ENCODE results near the gene PIK3AP1.

Gene PIK3AP1

DNA sequence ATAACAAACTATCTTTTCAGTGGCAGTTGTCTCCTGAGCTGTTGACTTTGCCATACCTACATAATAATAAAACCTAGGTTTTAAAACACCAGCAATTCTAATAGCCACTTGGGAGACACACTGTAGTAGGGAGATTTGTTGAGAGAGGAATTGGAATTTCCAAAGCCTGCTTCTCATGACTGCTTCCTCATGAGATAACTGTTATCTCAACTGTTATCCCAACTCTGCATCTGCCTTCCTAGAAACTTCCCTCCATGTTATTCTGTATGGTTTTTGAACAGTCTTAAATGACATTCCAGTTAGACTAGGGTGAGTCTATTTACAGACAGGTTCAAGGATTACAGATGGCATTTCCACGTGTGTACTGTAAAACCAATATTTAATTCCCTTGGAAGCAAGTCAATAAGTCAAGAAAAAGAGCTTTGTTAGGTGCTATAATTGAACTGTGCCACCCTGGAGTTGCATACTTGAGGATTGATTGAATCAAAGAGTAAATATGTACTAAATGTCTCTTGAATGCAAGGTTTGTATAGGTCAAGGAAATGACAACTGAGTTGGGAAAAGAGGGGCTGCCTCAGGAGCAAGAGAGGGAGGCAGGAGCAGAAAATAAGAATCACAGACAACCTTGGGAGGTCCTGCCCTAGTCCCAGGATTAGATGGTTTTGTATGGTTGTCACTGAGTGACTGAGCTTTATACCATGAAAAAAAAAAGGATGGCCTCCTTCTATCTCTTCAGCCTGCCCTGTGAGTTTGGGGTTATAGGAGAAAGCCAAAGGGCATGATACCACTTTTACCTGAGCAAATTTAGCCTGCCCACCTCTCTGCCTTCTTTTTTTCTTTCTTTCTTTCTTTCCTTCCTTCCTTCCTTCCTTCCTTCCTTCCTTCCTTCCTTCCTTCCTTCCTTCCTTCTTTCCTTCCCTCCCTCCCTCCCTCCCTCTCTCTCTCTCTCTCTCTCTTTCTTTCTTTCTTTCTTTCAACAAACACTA lies 123.6 kb downstream of the PIK3AP1 start:
- Histone ChIP-seq H3K4me3 (ENCODE audit: low read length) (no peak overlapping the region), H3K4me1 (ENCODE audit: control insufficient read depth, insufficient read depth, low read length) (no peaks in the 10 kb centered on the region), H3K36me3 (ENCODE audit: insufficient read depth, low read length) (no peaks in the 10 kb centered on the region)

DNA sequence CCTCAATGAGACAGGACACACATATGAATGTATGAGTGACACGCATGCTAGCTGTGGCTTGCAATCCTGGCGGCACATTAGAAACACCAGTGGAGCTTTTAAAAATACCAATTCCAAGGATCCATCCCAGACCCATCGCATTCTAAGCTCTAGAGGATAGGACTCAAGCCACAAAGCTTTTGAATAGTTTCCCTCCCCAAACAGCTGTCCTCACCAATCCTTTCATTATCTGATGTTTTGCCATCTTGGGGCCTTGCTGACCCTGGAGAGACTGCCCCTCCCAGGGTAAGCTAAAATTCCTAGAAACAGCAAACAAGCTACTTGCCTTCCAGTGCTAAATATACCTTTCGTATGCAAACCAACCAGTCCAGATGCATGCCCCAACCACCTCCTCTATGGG lies 124.6 kb downstream of the PIK3AP1 start:
- H3K4me2 ChIP-seq (ENCODE audit: low read length): no peak overlapping the region
- H3K36me3 ChIP-seq (ENCODE audit: insufficient read depth, low read length): no peaks in the 10 kb centered on the region
- no peaks in the 10 kb centered on the region for H3K9me3 ChIP-seq (replicated peaks; ENCODE audit: low read length)
- H3K27me3 ChIP-seq (ENCODE audit: control insufficient read depth, insufficient read depth, low read length): peaks cover 3% of the 10 kb centered on the region
- H3K4me1 ChIP-seq (ENCODE audit: control insufficient read depth, insufficient read depth, low read length): no peaks in the 10 kb centered on the region
- H3K4me3 ChIP-seq (ENCODE audit: low read length): no peak overlapping the region
- no peak overlapping the region for H3K9ac ChIP-seq (ENCODE audit: low read depth, low read length)

More for the DNA sequence above, 123.6 kb downstream of the PIK3AP1 start:
- Histone ChIP-seq H3K27me3 (ENCODE audit: control insufficient read depth, insufficient read depth, low read length) (peaks cover 3% of the 10 kb centered on the region), H3K4me2 (ENCODE audit: low read length) (no peak overlapping the region), H3K9ac (ENCODE audit: low read depth, low read length) (no peak overlapping the region), H3K9me3 (replicated peaks; ENCODE audit: low read length) (no peaks in the 10 kb centered on the region)

- H3K4me2 ChIP-seq (ENCODE audit: low read length): no peak overlapping the region
- H3K4me3 ChIP-seq (ENCODE audit: low read length): no peak overlapping the region
- H3K9me3 ChIP-seq (replicated peaks; ENCODE audit: low read length): no peaks in the 10 kb centered on the region
- H3K4me1 ChIP-seq (ENCODE audit: control insufficient read depth, insufficient read depth, low read length): peaks cover 10% of the 10 kb centered on the region
- H3K36me3 ChIP-seq (ENCODE audit: insufficient read depth, low read length): no peaks in the 10 kb centered on the region
- H3K27me3 ChIP-seq (ENCODE audit: control insufficient read depth, insufficient read depth, low read length): no peaks in the 10 kb centered on the region
- no peak overlapping the region for H3K9ac ChIP-seq (ENCODE audit: low read depth, low read length)
Observed at GRCh38 chr10:96591946-96592345, 128.4 kb downstream of the PIK3AP1 start.

- Histone ChIP-seq H3K4me2 (ENCODE audit: low read length) (no peak overlapping the region), H3K27me3 (ENCODE audit: control insufficient read depth, insufficient read depth, low read length) (no peaks in the 10 kb centered on the region), H3K9me3 (replicated peaks; ENCODE audit: low read length) (no peaks in the 10 kb centered on the region), H3K36me3 (ENCODE audit: insufficient read depth, low read length) (no peaks in the 10 kb centered on the region), H3K4me1 (ENCODE audit: control insufficient read depth, insufficient read depth, low read length) (peaks cover 15% of the 10 kb centered on the region), H3K9ac (ENCODE audit: low read depth, low read length) (no peak overlapping the region), H3K4me3 (ENCODE audit: low read length) (no peak overlapping the region)
Observed at GRCh38 chr10:96588616-96589419, 131.5 kb downstream of the PIK3AP1 start.

DNA sequence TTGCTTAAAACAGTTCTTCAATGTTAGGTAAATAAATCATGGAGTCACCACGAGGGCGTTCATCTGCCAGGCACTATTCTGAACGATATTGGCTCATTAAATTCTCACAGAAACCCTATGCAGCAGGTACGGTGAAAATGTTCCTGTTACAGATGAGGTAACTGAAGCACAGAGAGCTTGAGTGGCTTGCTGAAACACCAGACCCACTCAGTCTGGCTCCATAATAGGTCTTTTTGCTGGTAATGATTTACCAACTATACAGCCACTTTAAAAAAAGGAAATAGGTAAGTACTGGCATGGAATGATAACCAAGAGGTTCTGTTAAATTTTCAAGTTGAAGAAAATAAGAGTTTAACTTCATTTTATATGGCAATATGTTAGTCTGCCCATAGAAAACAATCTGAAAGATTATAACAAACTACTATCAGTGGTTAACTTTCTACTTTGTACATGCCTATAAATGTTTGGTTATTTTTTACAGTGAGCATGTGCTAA lies 132.2 kb downstream of the PIK3AP1 start:
- Histone ChIP-seq H3K9me3 (replicated peaks; ENCODE audit: low read length) (no peaks in the 10 kb centered on the region), H3K4me1 (ENCODE audit: control insufficient read depth, insufficient read depth, low read length) (peaks cover 15% of the 10 kb centered on the region), H3K4me2 (ENCODE audit: low read length) (peak overlapping the region; percentile 84), H3K27me3 (ENCODE audit: control insufficient read depth, insufficient read depth, low read length) (no peaks in the 10 kb centered on the region), H3K9ac (ENCODE audit: low read depth, low read length) (peak overlapping the region; percentile 99), H3K36me3 (ENCODE audit: insufficient read depth, low read length) (no peaks in the 10 kb centered on the region), H3K4me3 (ENCODE audit: low read length) (peak overlapping the region; percentile 99)

GRCh38 chr10:96587264-96588059 lies 132.9 kb downstream of the PIK3AP1 start:
- H3K9me3 ChIP-seq (replicated peaks; ENCODE audit: low read length): no peaks in the 10 kb centered on the region
- peak overlapping the region; percentile 99 for H3K4me3 ChIP-seq (ENCODE audit: low read length)
- no peaks in the 10 kb centered on the region for H3K36me3 ChIP-seq (ENCODE audit: insufficient read depth, low read length)
- no peaks in the 10 kb centered on the region for H3K27me3 ChIP-seq (ENCODE audit: control insufficient read depth, insufficient read depth, low read length)
- peak overlapping the region; percentile 99 for H3K9ac ChIP-seq (ENCODE audit: low read depth, low read length)
- peak overlapping the region; percentile 84 for H3K4me2 ChIP-seq (ENCODE audit: low read length)
- peaks cover 15% of the 10 kb centered on the region for H3K4me1 ChIP-seq (ENCODE audit: control insufficient read depth, insufficient read depth, low read length)

DNA sequence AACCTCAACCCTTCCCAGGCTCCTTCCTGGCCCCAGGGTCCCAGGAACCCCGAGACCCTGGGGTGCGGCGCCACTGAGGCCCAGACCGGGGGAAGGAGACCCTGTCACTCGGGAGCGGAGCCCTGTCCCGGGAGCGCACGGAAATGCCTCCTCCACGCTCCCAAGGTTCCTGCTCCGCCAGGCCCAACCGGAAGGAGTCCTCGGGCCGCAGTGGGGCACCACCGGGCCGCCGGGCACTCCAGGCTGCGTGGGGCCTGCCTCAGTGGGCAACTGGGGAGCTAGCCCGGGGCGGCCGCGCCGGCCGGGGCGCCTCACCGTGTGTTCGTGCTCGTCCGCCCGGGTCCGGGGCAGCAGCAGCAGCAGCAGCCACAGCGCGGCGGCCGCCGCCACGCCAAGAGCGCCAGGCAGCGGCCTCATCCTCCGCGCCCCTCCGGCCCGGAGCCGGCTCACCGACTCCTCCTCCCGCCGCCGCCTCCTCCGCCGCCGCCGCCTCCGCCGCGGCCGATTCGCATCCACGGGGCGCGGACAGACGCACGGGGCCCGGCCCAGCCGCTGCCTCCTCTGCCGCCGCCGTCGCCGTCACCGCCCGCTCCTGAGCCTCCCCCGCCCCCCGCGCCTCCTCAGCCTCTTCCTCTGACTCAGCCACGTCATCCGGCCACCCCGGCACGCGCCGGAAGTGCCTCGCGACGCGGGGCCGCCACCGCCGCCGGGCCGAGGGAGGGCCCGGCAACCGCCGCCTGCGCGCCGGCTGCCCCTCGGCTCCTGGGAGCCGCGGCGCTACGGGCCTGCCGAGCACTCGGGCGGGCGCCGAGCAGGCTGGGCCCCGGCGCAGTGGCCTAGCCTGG lies 133.7 kb downstream of the PIK3AP1 start, which contains the start of gene TM9SF3:
TM9SF3 (minus strand) TSS at position 594 of the 845 bp plus-strand sequence; CDS start at position 417, 177 bp downstream.
- Histone ChIP-seq H3K9me3 (replicated peaks; ENCODE audit: low read length) (no peaks in the 10 kb centered on the region), H3K4me1 (ENCODE audit: control insufficient read depth, insufficient read depth, low read length) (peaks cover 19% of the 10 kb centered on the region), H3K27me3 (ENCODE audit: control insufficient read depth, insufficient read depth, low read length) (no peaks in the 10 kb centered on the region), H3K4me2 (ENCODE audit: low read length) (peak within 1 kb of the TSS; percentile 84), H3K9ac (ENCODE audit: low read depth, low read length) (peak within 1 kb of the TSS; percentile 99), H3K4me3 (ENCODE audit: low read length) (peak within 1 kb of the TSS; percentile 99), H3K36me3 (ENCODE audit: insufficient read depth, low read length) (no peaks in the 10 kb centered on the region)

GRCh38 chr10:96585736-96586418 lies 134.4 kb downstream of the PIK3AP1 start:
- peak overlapping the region; percentile 84 for H3K4me2 ChIP-seq (ENCODE audit: low read length)
- peak overlapping the region; percentile 99 for H3K9ac ChIP-seq (ENCODE audit: low read depth, low read length)
- H3K4me1 ChIP-seq (ENCODE audit: control insufficient read depth, insufficient read depth, low read length): peaks cover 22% of the 10 kb centered on the region
- peak overlapping the region; percentile 99 for H3K4me3 ChIP-seq (ENCODE audit: low read length)
- H3K9me3 ChIP-seq (replicated peaks; ENCODE audit: low read length): no peaks in the 10 kb centered on the region
- no peaks in the 10 kb centered on the region for H3K27me3 ChIP-seq (ENCODE audit: control insufficient read depth, insufficient read depth, low read length)
- H3K36me3 ChIP-seq (ENCODE audit: insufficient read depth, low read length): no peaks in the 10 kb centered on the region

GRCh38 chr10:96584474-96584873 lies 135.8 kb downstream of the PIK3AP1 start:
- H3K36me3 ChIP-seq (ENCODE audit: insufficient read depth, low read length): no peaks in the 10 kb centered on the region
- no peak overlapping the region for H3K9ac ChIP-seq (ENCODE audit: low read depth, low read length)
- H3K27me3 ChIP-seq (ENCODE audit: control insufficient read depth, insufficient read depth, low read length): no peaks in the 10 kb centered on the region
- peaks cover 26% of the 10 kb centered on the region for H3K4me1 ChIP-seq (ENCODE audit: control insufficient read depth, insufficient read depth, low read length)
- peak overlapping the region; percentile 84 for H3K4me2 ChIP-seq (ENCODE audit: low read length)
- no peaks in the 10 kb centered on the region for H3K9me3 ChIP-seq (replicated peaks; ENCODE audit: low read length)
- H3K4me3 ChIP-seq (ENCODE audit: low read length): peak overlapping the region; percentile 99

- no peaks in the 10 kb centered on the region for H3K27me3 ChIP-seq (ENCODE audit: control insufficient read depth, insufficient read depth, low read length)
- H3K9me3 ChIP-seq (replicated peaks; ENCODE audit: low read length): no peaks in the 10 kb centered on the region
- peak overlapping the region; percentile 84 for H3K4me2 ChIP-seq (ENCODE audit: low read length)
- no peak overlapping the region for H3K4me3 ChIP-seq (ENCODE audit: low read length)
- H3K36me3 ChIP-seq (ENCODE audit: insufficient read depth, low read length): no peaks in the 10 kb centered on the region
- peaks cover 26% of the 10 kb centered on the region for H3K4me1 ChIP-seq (ENCODE audit: control insufficient read depth, insufficient read depth, low read length)
- no peak overlapping the region for H3K9ac ChIP-seq (ENCODE audit: low read depth, low read length)
Observed at GRCh38 chr10:96584035-96584434, 136.3 kb downstream of the PIK3AP1 start.

Data from skeletal muscle satellite cell (primary cell).